ENCODE results near the gene GMEB1.

Gene GMEB1

DNA sequence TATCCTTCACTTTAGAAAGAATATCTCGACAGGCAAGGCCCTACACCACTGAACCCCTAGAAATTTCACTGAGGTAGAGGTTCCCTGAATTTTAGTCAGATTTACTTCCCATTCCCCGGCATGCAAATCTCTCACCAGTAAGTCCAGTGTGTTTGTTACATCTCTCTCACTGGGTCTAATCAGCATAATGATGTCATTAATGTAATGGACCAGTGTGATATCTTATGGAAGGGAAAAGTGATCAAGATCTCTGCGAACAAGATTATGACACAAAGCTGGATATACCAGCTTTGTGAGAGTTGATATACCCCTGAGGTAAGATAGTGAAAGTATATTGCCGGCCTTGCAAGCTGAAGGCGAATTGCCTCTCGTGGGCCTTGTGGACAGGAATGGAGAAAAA, 12.2 kb upstream of the GMEB1 start:
- TF ChIP-seq EZH2phosphoT487 (conservative IDR thresholded peaks at IDR 0.05; ENCODE audit: low read length) (no peak), CTCF (IDR thresholded peaks at IDR 0.05; ENCODE audit: insufficient read depth, low read length, poor library complexity, severe bottlenecking) (no peak)

GRCh38 chr1:28663871-28664470, 4.6 kb upstream of the GMEB1 start:
- no peaks in the 10 kb centered on the region for H4K20me1 ChIP-seq (ENCODE audit: low read depth, low read length)
- H3K4me2 ChIP-seq (ENCODE audit: low read depth, low read length, poor library complexity, severe bottlenecking): no peak overlapping the region
- H3K9me3 ChIP-seq (ENCODE audit: insufficient read depth, low read length): no peaks in the 10 kb centered on the region
- no peak for TF ChIP-seq CTCF (IDR thresholded peaks at IDR 0.05; ENCODE audit: insufficient read depth, low read length, poor library complexity, severe bottlenecking)
- no peak for TF ChIP-seq EZH2phosphoT487 (conservative IDR thresholded peaks at IDR 0.05; ENCODE audit: low read length)
- H3K4me3 ChIP-seq (ENCODE audit: insufficient read depth, low read length, poor library complexity, severe bottlenecking): no peak overlapping the region
- no peak overlapping the region for H2AFZ ChIP-seq (ENCODE audit: low read depth, low read length, severe bottlenecking)
- no peak overlapping the region for H3K27ac ChIP-seq (ENCODE audit: low read depth, low read length)
- no peaks in the 10 kb centered on the region for H3K27me3 ChIP-seq (ENCODE audit: low read length)
- H3K36me3 ChIP-seq (ENCODE audit: low read length): no peaks in the 10 kb centered on the region
- no peaks in the 10 kb centered on the region for H3K79me2 ChIP-seq (ENCODE audit: insufficient read depth, low read length)
- peaks cover 8% of the 10 kb centered on the region; the same call in 1 of the 2 replicates for H3F3A ChIP-seq (ENCODE audit: insufficient read depth)
- H3K9me2 ChIP-seq (replicated peaks; ENCODE audit: insufficient read depth, low read length): no peaks in the 10 kb centered on the region
- H3K9ac ChIP-seq (ENCODE audit: low read length): no peak overlapping the region

More for the DNA sequence above, 12.2 kb upstream of the GMEB1 start:
- no peaks in the 10 kb centered on the region for H3F3A ChIP-seq (ENCODE audit: insufficient read depth)
- no peak overlapping the region for H3K4me2 ChIP-seq (ENCODE audit: low read depth, low read length, poor library complexity, severe bottlenecking)
- no peaks in the 10 kb centered on the region for H3K79me2 ChIP-seq (ENCODE audit: insufficient read depth, low read length)
- H3K36me3 ChIP-seq (ENCODE audit: low read length): no peaks in the 10 kb centered on the region
- no peak overlapping the region for H3K4me3 ChIP-seq (ENCODE audit: insufficient read depth, low read length, poor library complexity, severe bottlenecking)
- no peaks in the 10 kb centered on the region for H3K9me2 ChIP-seq (replicated peaks; ENCODE audit: insufficient read depth, low read length)
- no peaks in the 10 kb centered on the region for H3K9me3 ChIP-seq (ENCODE audit: insufficient read depth, low read length)
- no peak overlapping the region for H3K9ac ChIP-seq (ENCODE audit: low read length)
- H4K20me1 ChIP-seq (ENCODE audit: low read depth, low read length): no peaks in the 10 kb centered on the region
- no peak overlapping the region for H2AFZ ChIP-seq (ENCODE audit: low read depth, low read length, severe bottlenecking)
- H3K27me3 ChIP-seq (ENCODE audit: low read length): no peaks in the 10 kb centered on the region
- H3K27ac ChIP-seq (ENCODE audit: low read depth, low read length): no peak overlapping the region

- no peaks in the 10 kb centered on the region for H3K27me3 ChIP-seq (ENCODE audit: low read length)
- no peaks in the 10 kb centered on the region for H3K9me3 ChIP-seq (ENCODE audit: insufficient read depth, low read length)
- no peak overlapping the region for H3K4me3 ChIP-seq (ENCODE audit: insufficient read depth, low read length, poor library complexity, severe bottlenecking)
- TF ChIP-seq CTCF (IDR thresholded peaks at IDR 0.05; ENCODE audit: insufficient read depth, low read length, poor library complexity, severe bottlenecking) (no peak), EZH2phosphoT487 (conservative IDR thresholded peaks at IDR 0.05; ENCODE audit: low read length) (no peak)
- H3F3A ChIP-seq (ENCODE audit: insufficient read depth): peaks cover 17% of the 10 kb centered on the region
- H3K27ac ChIP-seq (ENCODE audit: low read depth, low read length): no peak overlapping the region
- H3K9me2 ChIP-seq (replicated peaks; ENCODE audit: insufficient read depth, low read length): no peaks in the 10 kb centered on the region
- H3K4me2 ChIP-seq (ENCODE audit: low read depth, low read length, poor library complexity, severe bottlenecking): no peak overlapping the region
- no peak overlapping the region for H3K9ac ChIP-seq (ENCODE audit: low read length)
- H3K36me3 ChIP-seq (ENCODE audit: low read length): no peaks in the 10 kb centered on the region
- no peaks in the 10 kb centered on the region for H4K20me1 ChIP-seq (ENCODE audit: low read depth, low read length)
- no peak overlapping the region for H2AFZ ChIP-seq (ENCODE audit: low read depth, low read length, severe bottlenecking)
- peaks cover 24% of the 10 kb centered on the region for H3K79me2 ChIP-seq (ENCODE audit: insufficient read depth, low read length)
Measured at GRCh38 chr1:28666806-28667205, 1.8 kb upstream of the GMEB1 start.

Measured in SU-DHL-6 (cell line).